ENCODE measurements around the gene TNFAIP2. TPM values are rescaled to one million over a fixed set of nuclear protein-coding genes. Genes with fewer than 3 reads are reported as not detected.
"Not testable (repeated sequence)": the region's sequence is repeated elsewhere in the genome, so short reads cannot be mapped to it uniquely, and the experiment has no call there.

Gene TNFAIP2
- total RNA-seq, 1 donor from 2014 or later: 7.7 TPM

DNA sequence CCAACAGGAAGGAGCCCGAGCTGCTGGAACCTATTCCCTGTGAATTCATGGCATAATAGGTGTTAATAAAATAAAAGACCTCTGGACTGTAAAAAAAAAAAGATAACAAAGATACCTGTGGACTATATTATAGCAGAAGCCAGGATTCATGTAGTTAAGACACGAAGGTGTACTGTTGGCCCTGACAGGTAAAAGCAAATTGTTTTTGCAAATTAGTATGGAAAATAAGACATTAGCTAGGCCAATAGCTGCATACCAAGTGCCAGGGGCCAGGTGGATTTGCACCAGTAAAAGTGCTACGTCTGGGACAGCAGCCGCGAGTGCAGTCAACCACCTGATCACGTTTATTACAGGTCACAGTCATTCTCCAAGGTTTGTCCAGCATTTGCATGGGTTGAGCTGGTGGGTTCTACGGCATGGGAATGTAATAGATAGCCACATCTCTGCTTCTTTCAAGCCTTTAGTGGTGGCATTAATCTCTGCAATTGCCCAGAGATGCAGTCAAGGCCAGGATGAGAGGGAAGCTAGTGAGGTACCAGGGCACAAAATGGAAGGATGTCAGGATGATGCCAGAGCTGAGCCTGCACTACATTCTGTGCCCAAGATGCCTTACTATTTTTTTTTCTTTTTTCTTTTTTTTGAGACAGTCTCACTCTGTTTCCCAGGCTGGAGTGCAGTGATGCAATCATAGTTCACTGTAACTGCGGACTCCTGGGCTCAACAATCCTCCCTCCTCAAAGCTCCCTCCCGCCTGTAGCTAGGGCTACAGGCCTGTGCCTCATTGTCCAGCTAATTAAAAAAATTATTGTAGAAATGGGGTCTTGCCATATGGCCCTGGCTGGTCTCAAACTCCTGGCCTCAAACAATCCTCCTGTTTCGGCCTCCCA, 26.3 kb downstream of the TNFAIP2 start:
- intact Hi-C loops (cut with micrococcal nuclease): no loop called here

DNA sequence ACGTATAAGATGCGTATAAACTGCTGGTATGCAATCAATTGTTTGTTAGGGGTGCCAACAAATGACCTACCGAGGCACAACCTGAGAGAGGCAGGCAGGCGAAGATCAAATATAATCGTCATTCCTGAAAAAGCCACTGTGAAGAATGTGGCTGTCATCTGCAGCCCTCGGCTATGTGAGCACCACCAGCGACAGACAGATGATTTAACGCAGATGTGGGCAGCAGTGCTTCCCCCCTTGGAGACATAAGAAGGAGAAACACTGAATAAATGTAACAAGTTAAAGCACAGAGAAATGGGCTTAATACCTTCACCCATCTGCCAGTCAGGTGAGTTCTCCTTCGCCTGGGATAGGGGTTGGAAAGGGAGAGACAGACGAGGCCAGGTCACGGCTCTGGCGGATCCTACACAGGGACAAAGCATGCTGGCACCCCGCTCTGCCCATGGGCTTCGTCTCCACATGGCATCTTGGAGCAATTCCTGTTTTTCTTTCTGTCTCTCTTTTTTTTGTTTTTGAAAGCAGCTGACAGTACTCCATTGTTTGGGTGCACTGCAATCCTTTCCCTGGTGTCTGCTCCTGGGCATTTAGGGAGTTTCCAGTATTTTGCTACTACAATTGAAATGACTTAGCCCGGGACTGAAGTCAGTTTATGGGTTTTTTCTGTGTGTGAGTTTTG, 28.1 kb downstream of the TNFAIP2 start:
- intact Hi-C loops (cut with micrococcal nuclease): no loop called here

DNA sequence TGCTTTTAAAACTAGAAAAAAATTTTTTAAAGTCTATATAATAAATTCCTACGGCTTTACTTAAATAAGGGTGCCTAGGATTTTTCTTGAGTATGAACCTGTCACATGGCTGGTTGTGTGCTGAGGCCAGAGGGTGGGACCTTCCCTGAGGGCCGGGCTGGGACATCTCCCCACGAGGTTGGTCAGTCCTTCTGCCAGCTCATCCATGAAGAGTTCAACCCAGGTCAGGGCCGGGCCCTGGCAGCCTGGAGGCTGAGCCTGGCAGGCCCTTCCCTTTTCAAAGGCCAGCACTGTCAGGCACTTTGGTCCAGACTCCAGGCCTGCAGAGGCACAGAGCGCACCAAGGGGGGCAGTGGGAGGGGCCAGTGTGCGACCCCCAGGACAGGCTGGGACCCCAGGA, 31.7 kb downstream of the TNFAIP2 start:
- intact Hi-C loops (cut with micrococcal nuclease): no loop called here

DNA sequence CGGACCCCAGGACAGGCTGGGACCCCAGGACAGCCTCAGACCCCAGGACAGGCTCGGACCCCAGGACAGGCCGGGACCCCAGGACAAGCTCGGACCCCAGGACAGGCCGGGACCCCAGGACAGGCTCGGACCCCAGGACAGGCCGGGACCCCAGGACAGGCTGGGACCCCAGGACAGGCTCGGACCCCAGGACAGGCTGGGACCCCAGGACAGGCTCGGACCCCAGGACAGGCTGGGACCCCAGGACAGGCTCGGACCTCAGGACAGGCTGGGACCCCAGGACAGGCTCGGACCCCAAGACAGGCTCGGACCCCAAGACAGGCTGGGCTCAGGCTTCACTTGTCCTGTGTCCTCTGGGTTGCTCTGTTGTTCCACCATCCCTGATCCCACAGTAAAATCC, 32.2 kb downstream of the TNFAIP2 start:
- intact Hi-C loops (cut with micrococcal nuclease): not testable (repeated sequence)

DNA sequence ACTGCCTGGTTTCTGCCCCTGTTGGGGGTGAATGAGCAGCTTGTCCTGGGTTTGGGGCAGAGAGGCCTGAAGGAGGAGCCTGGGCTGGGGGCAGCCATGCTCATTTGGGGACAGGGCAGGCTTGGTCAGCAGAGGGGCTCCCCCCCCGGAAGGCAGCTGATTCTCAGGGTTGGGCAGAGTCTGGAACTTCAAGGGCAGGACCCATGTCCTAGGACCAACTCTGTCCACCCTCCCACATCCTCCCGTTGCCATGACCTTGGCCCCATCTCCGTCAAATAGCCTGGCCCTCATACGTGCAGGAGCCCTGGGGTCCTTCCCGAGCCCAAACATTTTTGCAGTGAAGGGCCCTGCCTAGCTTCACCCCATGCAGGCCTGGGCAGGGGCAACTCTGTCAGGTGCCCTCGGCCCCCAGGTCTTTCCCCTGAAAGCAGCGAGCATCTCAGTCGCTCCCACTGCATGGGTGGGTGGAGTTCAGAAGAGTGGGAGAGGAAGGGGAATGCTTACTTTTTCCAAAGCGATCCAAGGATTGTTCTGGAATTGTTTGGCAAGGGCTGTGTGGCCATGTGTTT, 32.6 kb downstream of the TNFAIP2 start:
- intact Hi-C loops (cut with micrococcal nuclease): no loop called here

DNA sequence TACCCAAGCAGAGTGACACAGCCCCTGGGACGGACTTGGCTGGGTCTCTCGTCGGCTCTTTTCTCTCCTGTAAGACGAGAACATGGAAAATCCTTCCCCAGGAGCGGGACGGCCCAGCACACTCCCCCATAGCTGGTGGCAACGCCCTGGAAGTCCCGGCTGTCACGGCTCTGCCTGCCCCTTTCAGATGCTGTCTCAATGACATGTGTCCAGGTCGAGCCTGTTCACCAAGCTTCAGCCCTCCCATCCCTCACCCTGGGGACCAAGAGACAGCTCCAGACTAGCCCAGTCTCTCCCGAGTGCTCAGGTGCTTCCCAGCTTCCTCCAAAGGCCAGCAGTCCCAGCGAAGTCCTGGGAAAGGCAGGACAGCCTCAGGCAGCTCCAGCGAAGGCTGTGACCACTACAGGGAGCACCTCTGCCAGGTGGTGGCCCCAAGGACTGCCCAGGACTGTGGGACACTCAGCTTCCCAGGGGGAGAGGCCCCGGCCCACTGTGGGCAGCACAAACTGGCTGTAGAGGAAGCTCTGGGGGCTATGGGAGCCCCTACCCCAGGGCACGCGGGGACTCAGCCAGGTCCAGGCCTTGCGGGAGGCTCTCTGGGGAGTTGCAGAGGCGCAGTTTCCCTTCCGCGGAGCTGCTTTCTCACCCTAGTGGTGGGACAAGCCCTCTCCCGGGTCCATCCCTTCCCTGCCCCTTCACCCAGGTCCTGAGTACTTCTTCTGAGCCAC, 33.6 kb downstream of the TNFAIP2 start:
- intact Hi-C loops (cut with micrococcal nuclease): no loop called here

DNA sequence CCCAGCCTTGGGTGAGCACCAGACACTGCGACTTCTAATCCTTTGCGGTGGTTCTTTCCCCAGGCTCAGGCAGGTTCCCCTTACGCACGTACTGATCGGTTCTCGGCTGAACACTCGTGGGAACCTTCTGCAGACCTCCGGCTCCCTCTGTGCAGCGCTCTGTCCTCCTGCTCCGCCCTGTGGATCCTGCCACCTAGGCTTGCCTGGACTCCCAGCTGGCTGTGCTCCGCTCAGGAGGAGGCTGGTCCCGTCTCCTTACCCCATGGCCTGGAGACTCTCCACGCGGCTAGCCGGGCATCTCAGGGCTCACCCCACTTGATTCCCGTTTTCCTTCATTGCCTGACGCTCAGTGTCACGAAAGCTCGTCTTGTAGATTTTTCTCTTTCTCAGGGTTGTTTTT, 34.7 kb downstream of the TNFAIP2 start:
- intact Hi-C loops (cut with micrococcal nuclease): no loop called here

DNA sequence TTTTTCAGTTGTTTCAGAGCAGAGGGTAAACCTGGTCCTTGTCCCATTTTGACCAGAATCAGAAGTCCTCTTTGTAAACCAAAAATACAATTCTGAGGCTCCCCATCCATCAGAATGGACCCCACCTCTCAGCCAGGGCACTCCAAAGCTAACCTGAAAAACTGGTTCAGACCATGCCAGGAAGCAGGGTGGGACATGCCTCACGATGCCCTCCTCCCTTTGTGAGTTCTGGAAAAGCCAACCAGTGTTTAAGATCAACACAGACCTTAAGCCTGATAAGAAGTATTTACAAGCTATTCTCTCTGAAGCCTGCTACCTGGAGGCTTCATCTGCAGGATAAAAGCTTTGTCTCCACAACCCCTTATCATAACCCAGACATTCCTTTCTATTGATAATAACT, 35.4 kb downstream of the TNFAIP2 start:
- intact Hi-C loops (cut with micrococcal nuclease): no loop called here

DNA sequence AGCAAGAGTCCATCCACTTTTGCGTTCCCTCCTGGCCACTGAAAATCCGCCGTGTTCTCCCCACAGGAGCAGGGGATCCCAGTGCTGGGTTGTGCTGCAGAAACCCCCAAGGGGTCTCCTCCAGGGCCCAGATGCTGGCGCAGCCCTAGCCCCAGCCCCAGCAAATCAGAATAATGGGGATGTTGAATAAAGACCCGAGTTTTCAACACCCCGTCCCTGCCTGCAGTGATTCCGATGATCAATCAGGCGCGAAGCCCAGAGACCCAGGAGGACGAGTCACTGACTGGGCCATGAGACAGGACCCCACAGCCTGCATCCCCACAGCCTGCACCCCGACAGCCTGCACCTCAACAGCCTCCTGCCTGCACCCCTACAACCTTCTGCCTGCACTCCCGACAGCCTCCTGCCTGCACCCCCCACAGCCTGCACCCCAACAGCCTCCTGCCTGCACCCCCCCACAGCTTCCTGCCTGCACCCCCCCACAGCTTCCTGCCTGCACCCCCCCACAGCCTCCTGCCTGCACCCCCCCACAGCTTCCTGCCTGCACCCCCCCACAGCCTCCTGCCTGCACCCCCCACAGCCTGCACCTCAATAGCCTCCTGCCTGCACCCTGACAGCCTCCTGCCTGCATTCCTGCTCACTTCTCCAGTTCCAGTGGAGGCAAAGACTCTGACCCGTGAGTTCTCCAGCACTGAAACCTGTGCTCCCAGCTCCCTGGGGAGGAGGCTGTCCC, 37.2 kb downstream of the TNFAIP2 start:
- intact Hi-C loops (cut with micrococcal nuclease): no loop called here

DNA sequence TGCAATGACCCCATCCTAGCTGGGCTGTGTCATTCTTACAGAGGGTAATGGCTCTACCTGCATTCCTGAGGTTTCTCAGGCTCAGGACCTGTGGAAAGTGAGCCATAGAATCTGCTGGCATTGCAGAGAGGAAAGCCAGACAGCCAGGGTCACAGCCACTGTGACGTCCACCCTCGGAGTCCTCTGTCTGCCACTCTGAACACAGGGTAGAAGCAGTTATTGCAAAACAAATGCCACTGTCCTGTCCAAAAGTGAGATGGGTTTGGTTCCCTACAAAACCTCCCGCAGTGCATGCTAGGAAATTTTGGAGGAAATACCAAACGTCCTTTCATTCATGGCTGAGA, 37.8 kb downstream of the TNFAIP2 start:
- intact Hi-C loops (cut with micrococcal nuclease): no loop called here

DNA sequence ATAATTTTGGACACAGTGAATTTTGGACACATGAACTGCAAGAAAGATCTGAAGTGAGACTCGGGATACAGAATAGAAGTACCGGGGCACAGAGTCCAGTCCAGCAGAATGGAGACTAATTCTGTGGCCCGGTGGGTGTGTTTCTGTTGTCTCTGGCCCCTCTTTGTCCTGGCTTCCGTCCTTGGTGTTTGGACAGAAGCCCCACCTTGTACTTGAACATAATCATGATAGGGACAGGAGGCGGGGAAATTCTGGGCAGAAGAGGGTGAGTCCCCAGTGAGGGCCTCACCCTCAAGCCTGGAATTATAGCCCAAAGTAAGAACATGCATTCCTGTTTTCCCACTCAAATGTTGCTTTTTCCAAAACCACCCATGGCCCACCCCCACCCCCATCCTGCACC, 39.9 kb downstream of the TNFAIP2 start:
- intact Hi-C loops (cut with micrococcal nuclease): no loop called here

DNA sequence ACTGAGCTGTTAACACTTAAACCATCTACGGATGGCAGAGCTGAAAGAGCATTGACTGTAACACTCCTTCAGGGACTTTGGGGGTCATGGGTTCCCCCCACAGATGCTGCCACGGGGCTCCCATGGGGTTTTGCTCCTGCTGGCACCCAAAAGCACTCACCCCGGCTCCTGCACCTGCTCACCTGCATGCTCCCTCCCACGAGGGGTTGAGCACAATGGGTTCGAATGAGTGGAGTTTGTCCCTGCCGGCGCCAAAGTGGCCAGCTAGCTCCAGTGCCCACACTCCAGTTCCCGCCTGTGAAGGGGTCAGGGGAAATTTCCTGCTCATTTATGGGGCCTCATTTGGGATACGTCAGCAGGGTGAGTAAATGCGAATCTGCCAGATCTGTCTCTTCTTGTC, 40.7 kb downstream of the TNFAIP2 start:
- intact Hi-C loops (cut with micrococcal nuclease): no loop called here

DNA sequence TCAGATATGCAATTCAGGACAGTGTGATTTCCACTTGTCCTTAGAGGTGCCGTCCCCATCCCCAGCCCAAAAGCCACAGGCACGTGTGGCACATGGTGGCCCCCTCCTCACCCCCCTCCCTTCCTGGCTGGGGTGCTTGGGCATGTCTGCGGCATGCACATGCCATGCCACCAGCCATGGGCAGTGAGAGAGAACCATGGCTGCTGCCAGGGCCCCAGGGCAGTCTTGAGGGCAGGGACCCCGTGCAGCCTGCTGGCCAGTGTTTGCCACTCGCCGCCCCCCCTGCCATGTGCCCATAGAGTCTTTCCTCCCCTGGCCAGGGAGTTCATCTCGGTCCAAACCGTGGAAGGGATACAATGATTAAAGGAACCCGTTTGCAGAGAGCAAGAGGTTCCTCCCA, 41.5 kb downstream of the TNFAIP2 start:
- intact Hi-C loops (cut with micrococcal nuclease): no loop called here

DNA sequence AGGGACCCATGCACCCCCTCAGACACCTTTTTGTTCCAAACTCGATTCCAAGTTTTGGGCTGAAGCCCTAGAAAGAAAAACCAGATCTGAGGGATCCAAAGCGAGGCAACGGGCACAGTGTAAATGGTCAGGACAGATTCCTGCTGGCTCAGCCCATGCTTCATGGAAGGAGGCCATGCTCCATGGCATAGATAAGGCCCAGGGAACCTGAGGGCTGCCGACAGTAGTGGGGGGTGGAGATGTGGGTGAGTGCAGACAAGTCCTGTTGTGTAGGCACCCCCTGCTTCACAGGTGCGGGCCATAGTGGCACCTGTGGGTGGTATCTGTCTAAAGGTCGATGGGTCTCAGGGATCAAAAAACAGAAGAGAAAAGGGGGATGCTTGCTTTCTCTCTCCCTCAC, 42.1 kb downstream of the TNFAIP2 start:
- intact Hi-C loops (cut with micrococcal nuclease): no loop called here

DNA sequence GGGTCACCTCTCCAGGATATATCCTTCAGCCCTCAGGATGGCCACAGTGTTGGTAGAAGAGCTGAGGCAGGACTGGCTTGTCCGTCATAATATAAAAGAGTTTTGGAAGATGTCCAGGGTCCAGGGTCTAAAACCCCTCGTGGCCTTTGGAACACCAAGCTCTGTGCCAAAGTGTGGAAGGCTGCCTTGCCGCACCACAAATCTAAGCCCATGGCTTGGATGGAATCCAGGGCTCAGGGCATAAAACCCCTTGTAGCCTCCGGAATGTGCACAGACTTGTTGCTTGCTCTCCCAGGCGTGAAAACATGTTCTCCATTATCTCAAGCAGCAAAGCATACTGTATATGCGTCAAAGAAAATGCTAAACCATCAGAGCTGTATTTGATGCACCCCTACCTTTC, 46.7 kb downstream of the TNFAIP2 start:
- intact Hi-C loops (cut with micrococcal nuclease): no loop called here

DNA sequence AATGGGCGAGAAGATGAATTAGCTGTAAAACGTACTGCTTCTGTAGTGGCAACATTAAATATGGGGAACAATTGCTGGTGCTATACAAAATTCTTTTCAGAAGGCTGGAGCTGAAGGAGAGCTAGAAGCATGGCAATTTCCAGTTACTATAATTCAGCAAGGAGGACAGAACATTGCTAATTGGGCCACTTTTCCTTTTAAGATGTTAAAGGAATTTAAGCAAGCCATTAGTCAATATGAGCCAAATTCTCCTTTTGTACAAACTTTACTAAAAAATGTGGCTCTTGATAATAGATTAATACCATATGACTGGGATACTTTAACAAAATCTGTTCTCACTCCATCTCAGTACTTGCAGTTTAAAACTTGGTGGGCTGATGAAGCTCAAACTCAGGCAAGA, 47.9 kb downstream of the TNFAIP2 start:
- intact Hi-C loops (cut with micrococcal nuclease): not testable (repeated sequence)

DNA sequence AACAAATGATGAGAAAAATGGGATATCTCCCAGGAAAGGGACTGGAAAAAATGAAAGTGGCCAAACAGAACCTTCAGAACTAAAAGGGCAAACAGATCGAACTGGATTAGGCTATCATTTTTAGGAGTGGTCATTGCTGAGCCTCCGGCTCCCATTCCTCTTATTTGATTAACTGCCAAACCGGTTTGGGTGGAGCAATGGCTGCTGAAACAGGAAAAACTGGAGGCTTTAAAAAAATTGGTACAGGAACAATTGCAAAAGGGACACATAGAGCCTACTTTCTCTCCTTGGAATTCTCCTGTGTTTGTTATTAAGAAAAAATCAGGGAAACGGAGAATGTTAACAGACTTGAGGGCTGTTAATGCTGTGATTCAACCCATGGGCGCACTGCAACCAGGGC, 49.7 kb downstream of the TNFAIP2 start:
- intact Hi-C loops (cut with micrococcal nuclease): no loop called here

DNA sequence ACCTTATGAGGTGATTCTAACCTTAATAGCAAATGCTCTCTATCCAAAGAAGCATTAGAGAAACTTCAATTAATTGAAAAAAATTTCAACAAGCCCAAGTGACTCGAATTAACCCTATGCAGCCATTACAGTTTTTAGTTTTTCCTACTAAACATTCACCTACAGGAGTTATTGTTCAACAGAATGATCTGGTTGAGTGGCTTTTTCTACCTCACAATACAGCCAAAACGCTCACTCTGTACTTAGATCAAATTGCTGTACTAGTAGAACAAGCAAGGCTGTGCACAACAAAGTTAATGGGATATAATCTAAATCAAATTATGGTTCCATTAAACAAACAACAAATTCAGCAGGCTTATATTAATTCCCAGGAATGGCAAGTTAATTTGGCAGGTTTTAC, 50.6 kb downstream of the TNFAIP2 start:
- intact Hi-C loops (cut with micrococcal nuclease): not testable (repeated sequence)

DNA sequence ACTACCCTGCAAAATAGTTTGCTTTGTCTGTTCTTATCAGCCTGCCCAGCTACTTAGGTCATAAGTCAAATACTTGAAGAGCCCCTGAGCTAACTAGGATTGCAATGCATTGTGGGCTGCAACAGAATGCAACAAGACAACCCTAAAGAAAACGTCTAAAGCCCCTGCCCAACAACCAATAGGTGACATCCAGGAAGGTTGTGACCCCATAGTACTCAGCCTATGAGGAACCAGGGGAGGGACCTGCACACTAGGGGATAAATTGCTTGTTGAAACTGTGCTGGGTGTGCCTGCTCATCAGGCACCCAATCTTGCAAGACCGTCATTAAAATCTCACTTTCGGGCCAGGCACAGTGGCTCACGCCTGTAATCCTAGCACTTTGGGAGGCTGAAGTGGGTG, 52.9 kb downstream of the TNFAIP2 start:
- intact Hi-C loops (cut with micrococcal nuclease): not testable (repeated sequence)

DNA sequence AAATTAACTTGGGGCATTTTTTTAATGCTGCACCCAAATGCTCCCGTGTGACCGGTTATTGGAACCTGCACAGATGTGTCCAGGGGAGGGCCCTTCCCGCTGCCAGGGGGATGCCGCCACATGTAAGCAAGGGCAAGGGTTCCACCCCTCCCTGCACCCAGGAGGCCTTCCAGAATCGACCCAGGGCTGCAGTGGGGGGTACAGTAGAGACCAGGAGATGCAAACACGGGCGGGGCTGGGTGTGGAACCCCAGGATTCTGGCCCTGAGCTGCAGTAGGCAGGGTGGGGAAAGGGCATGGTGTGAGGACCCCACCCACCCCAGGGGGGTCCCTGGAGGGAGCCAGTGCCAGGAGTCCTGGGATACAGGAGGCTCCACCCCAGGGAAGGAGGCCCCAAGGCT, 54.1 kb downstream of the TNFAIP2 start:
- intact Hi-C loops (cut with micrococcal nuclease): no loop called here

DNA sequence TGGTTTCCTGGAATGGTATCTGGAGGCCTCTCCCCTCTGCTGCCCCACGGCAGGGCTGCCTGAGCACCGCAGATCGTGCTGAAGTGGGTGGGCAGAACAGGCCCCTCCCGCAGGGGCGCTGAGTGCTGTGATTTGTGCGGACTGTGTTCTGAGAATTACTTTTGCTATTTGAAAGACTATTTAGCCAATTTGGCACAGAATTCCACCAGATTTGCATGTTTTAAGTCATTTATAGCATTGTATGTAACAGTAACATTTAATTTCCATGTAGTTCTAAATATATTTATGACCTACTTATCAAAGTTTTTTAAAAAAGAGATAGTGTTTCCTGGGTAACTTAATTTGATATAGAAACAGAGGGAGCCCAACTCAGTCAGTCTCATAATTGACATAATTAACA, 55.3 kb downstream of the TNFAIP2 start:
- intact Hi-C loops (cut with micrococcal nuclease): no loop called here
